CD4-positive, alpha-beta T cell treated with Interleukin-17A for 4 hours (primary cell): Measurements from ENCODE around the gene NELFA.
"Not testable (repeated sequence)": the region's sequence is repeated elsewhere in the genome, so short reads cannot be mapped to it uniquely, and the experiment has no call there.

ENCODE experiments used
- DNase-seq: peaks from one replicate; pipeline ENCODE4 v3.0.0-alpha.2; 2020; ENCODE audit warnings: mixed read lengths

NELFA gene

GRCh38 chr4:1993718-1994516 is 14.9 kb downstream of the NELFA start:
- not testable (repeated sequence) for DNase-seq

GRCh38 chr4:1993169-1993516 is 15.6 kb downstream of the NELFA start:
- no peak for DNase-seq

GRCh38 chr4:1992468-1993168 is 16.2 kb downstream of the NELFA start:
- DNase-seq, result no peak

- DNase-seq, result no peak
Observed at GRCh38 chr4:1991596-1992434, 17.0 kb downstream of the NELFA start.

- DNase-seq, result no peak
Observed at GRCh38 chr4:1991087-1991486, 17.7 kb downstream of the NELFA start.

- DNase-seq, result no peak
Observed at GRCh38 chr4:1990676-1991075, 18.1 kb downstream of the NELFA start.

GRCh38 chr4:1990348-1990645 is 18.5 kb downstream of the NELFA start:
- no peak for DNase-seq

- no peak for DNase-seq
Observed at GRCh38 chr4:1989533-1990347, 19.0 kb downstream of the NELFA start.

- no peak for DNase-seq
Observed at GRCh38 chr4:1988327-1988724, 20.4 kb downstream of the NELFA start.

GRCh38 chr4:1987721-1988326 is 20.9 kb downstream of the NELFA start:
- no peak for DNase-seq

GRCh38 chr4:1987296-1987695 is 21.5 kb downstream of the NELFA start:
- DNase-seq, result no peak

GRCh38 chr4:1986578-1987210 is 22.1 kb downstream of the NELFA start:
- no peak for DNase-seq

- no peak for DNase-seq
Observed at GRCh38 chr4:1985780-1986577, 22.8 kb downstream of the NELFA start.

GRCh38 chr4:1985294-1985693 is 23.5 kb downstream of the NELFA start:
- no peak for DNase-seq

GRCh38 chr4:1984406-1985191 is 24.2 kb downstream of the NELFA start:
- DNase-seq, result no peak

GRCh38 chr4:1983846-1984405 is 24.8 kb downstream of the NELFA start:
- DNase-seq, result no peak

- no peak for DNase-seq
Observed at GRCh38 chr4:1983053-1983845, 25.5 kb downstream of the NELFA start.

GRCh38 chr4:1982124-1983052 is 26.4 kb downstream of the NELFA start:
- DNase-seq, result no peak
